H9 (cell line): ENCODE data around the gene STYK1. TPM values are rescaled to one million over a fixed set of nuclear protein-coding genes. Genes with fewer than 3 reads are reported as not detected.

Experiments
- DNase-seq: peaks from one replicate; pipeline ENCODE4 v3.0.0-alpha.2; 2017
- H2AFZ ChIP-seq: one replicate; pipeline ENCODE4 v1.6.1; 2013; ENCODE audit warnings: mild to moderate bottlenecking, low read length, control low read depth, moderate library complexity
- H2AK5ac ChIP-seq: 2 replicates; pipeline ENCODE4 v1.6.1; 2013; ENCODE audit warnings: low read length, control low read depth, mixed read lengths; ENCODE audit not compliant: insufficient read length
- H2BK120ac ChIP-seq: one replicate; pipeline ENCODE4 v1.6.1; 2013; ENCODE audit warnings: low read depth, mild to moderate bottlenecking, low read length, control low read depth, inconsistent platforms; ENCODE audit not compliant: poor library complexity, severe bottlenecking
- H2BK12ac ChIP-seq: 2 replicates; pipeline ENCODE4 v1.6.1; 2013; ENCODE audit warnings: low read length, control low read depth, mixed read lengths, low read depth; ENCODE audit not compliant: insufficient read length
- H2BK15ac ChIP-seq: 2 replicates; pipeline ENCODE4 v1.6.1; 2013; ENCODE audit warnings: low read depth, low read length, control low read depth
- H2BK20ac ChIP-seq: one replicate; pipeline ENCODE4 v1.6.1; 2013; ENCODE audit warnings: low read depth, mild to moderate bottlenecking, low read length, control low read depth, inconsistent platforms; ENCODE audit not compliant: poor library complexity, severe bottlenecking
- H2BK5ac ChIP-seq: 2 replicates; pipeline ENCODE4 v1.6.1; 2013; ENCODE audit warnings: low read length, control low read depth, mixed read lengths; ENCODE audit not compliant: insufficient read length
- H3K14ac ChIP-seq: 2 replicates; pipeline ENCODE4 v1.6.1; 2013; ENCODE audit warnings: low read length, control low read depth; ENCODE audit not compliant: insufficient read depth
- H3K18ac ChIP-seq: 2 replicates; pipeline ENCODE4 v1.6.1; 2013; ENCODE audit warnings: low read depth, mild to moderate bottlenecking, mixed read lengths, low read length, control low read depth; ENCODE audit not compliant: insufficient read length
- H3K23ac ChIP-seq: 2 replicates; pipeline ENCODE4 v1.6.1; 2013; ENCODE audit warnings: low read length, control low read depth, mixed read lengths, low read depth; ENCODE audit not compliant: insufficient read length
- H3K23me2 ChIP-seq: 2 replicates; pipeline ENCODE4 v1.6.1; 2013; ENCODE audit warnings: low read depth, mild to moderate bottlenecking, mixed read lengths, low read length, control low read depth; ENCODE audit not compliant: insufficient read length, poor library complexity, severe bottlenecking
- H3K27ac ChIP-seq: 2 replicates; pipeline ENCODE4 v1.5.1; 2013; ENCODE audit warnings: low read length, control low read depth, mixed read lengths, low read depth; ENCODE audit not compliant: insufficient read length
- H3K27me3 ChIP-seq: 2 replicates; pipeline ENCODE4 v1.6.1; 2013; ENCODE audit warnings: low read length, control low read depth, inconsistent platforms; ENCODE audit not compliant: insufficient read depth
- H3K4ac ChIP-seq: 2 replicates; pipeline ENCODE4 v1.6.1; 2013; ENCODE audit warnings: low read depth, mild to moderate bottlenecking, control low read depth, inconsistent platforms, low read length, moderate library complexity
- H3K4me1 ChIP-seq: 2 replicates; pipeline ENCODE4 v1.6.1; 2013; ENCODE audit warnings: low read length, control low read depth, inconsistent platforms; ENCODE audit not compliant: insufficient read depth
- H3K4me2 ChIP-seq: 2 replicates; pipeline ENCODE4 v1.6.1; 2013; ENCODE audit warnings: low read length, control low read depth, mixed read lengths; ENCODE audit not compliant: insufficient read length, insufficient read depth
- H3K56ac ChIP-seq: 2 replicates; pipeline ENCODE4 v1.6.1; 2013; ENCODE audit warnings: low read depth, mild to moderate bottlenecking, mixed read lengths, low read length, control low read depth; ENCODE audit not compliant: insufficient read length
- H3K79me1 ChIP-seq: 2 replicates; pipeline ENCODE4 v1.6.1; 2013; ENCODE audit warnings: low read depth, mild to moderate bottlenecking, moderate library complexity, low read length, control low read depth, inconsistent platforms; ENCODE audit not compliant: insufficient read depth, poor library complexity, severe bottlenecking
- H3K79me2 ChIP-seq: 2 replicates; pipeline ENCODE4 v1.6.1; 2013; ENCODE audit warnings: low read length, control low read depth, inconsistent platforms; ENCODE audit not compliant: insufficient read depth
- H3K9ac ChIP-seq: 2 replicates; pipeline ENCODE4 v1.6.1; 2013; ENCODE audit warnings: low read length, control low read depth, mixed read lengths; ENCODE audit not compliant: insufficient read length; ENCODE audit errors: extremely low read depth
- H3K9me3 ChIP-seq: one replicate; pipeline ENCODE4 v1.6.1; 2013; ENCODE audit warnings: low read depth, low read length, inconsistent platforms; ENCODE audit not compliant: control insufficient read depth
- H3T11ph ChIP-seq: one replicate; pipeline ENCODE4 v1.6.1; 2013; ENCODE audit warnings: mild to moderate bottlenecking, low read length, control low read depth, inconsistent platforms
- H4K20me1 ChIP-seq: one replicate; pipeline ENCODE4 v1.6.1; 2013; ENCODE audit not compliant: control insufficient read depth, insufficient read length, insufficient read depth
- H4K5ac ChIP-seq: 2 replicates; pipeline ENCODE4 v1.6.1; 2013; ENCODE audit warnings: low read depth, mild to moderate bottlenecking, mixed read lengths, low read length, control low read depth; ENCODE audit not compliant: insufficient read length
- H4K8ac ChIP-seq: replicated peaks from 2 replicates; pipeline ENCODE4 v1.6.1; 2013; ENCODE audit warnings: low read length, control low read depth, mixed read lengths, low read depth; ENCODE audit not compliant: insufficient read length
- H4K91ac ChIP-seq: 2 replicates; pipeline ENCODE4 v1.6.1; 2013; ENCODE audit warnings: low read depth, mild to moderate bottlenecking, moderate library complexity, mixed read lengths, low read length, control low read depth; ENCODE audit not compliant: insufficient read length
- H3K27ac Mint-ChIP-seq, 3 experiments: 2 replicates in 2 of 3; 3 replicates in 1 of 3; pipeline ENCODE4 v1.8.0; 2020 to 2021; ENCODE audit warnings: mixed read lengths in 3 of 3, mild to moderate bottlenecking in 1 of 3, moderate library complexity in 1 of 3
- H3K27me3 Mint-ChIP-seq: 2 replicates; pipeline ENCODE4 v1.8.0; 2021; ENCODE audit warnings: low read depth, mild to moderate bottlenecking, moderate library complexity, mixed read lengths
- H3K36me3 Mint-ChIP-seq, 3 experiments: 2 replicates in 2 of 3; 3 replicates in 1 of 3; pipeline ENCODE4 v1.8.0; 2020 to 2021; ENCODE audit warnings: low read depth in 3 of 3, mixed read lengths in 3 of 3; ENCODE audit not compliant: insufficient read depth in 1 of 3
- H3K4me1 Mint-ChIP-seq, 2 experiments: 2 replicates each; pipeline ENCODE4 v1.8.0; 2020; ENCODE audit warnings: mixed read lengths in 2 of 2
- H3K4me3 Mint-ChIP-seq, 2 experiments: 2 replicates in 1 of 2; 3 replicates in 1 of 2; pipeline ENCODE4 v1.8.0; 2020 to 2021; ENCODE audit warnings: mild to moderate bottlenecking in 2 of 2, mixed read lengths in 2 of 2, moderate library complexity in 1 of 2
- H3K9me3 Mint-ChIP-seq, 2 experiments: 2 replicates in 1 of 2; 3 replicates in 1 of 2; pipeline ENCODE4 v1.8.0; 2020; ENCODE audit warnings: mild to moderate bottlenecking in 2 of 2, mixed read lengths in 2 of 2, moderate library complexity in 1 of 2
- CTCF ChIP-seq: fragments of 200-600 bp; sonication (generic); conservative IDR thresholded peaks from 3 replicates; pipeline ENCODE4 v1.8.0; 2021; ENCODE audit warnings: antibody characterized with exemption, mild to moderate bottlenecking
- WGBS: extraction: QIAGEN DNeasy Blood & Tissue Kit; methylation state at CpG from one replicate; pipeline ENCODE4 v1.1.7; 2013; ENCODE audit warnings: missing lambda C conversion rate, low lambda C conversion rate, mixed read lengths; ENCODE audit not compliant: insufficient read length; ENCODE audit errors: extremely low coverage; 5-methylcytosine and 5-hydroxymethylcytosine counted together
- total RNA-seq: library from RNA; stranded (reverse); gene quantifications from 2 replicates; pipeline ENCODE4 v1.2.1, GENCODE V29; 2021

The STYK1 gene
- total RNA-seq, 1 experiment from 2014 or later: 0.37 TPM

GRCh38 chr12:10708862-10709261, 35.0 kb upstream of the STYK1 start:
- TF ChIP-seq CTCF: no peak
- Histone ChIP-seq H3K23me2 (no peaks in the 10 kb centered on the region), H3K79me1 (no peaks in the 10 kb centered on the region), H3K56ac (no peak overlapping the region), H3K4ac (no peak overlapping the region), H3K27ac (no peak overlapping the region), H3K4me2 (no peak overlapping the region), H2AFZ (no peak overlapping the region), H3K14ac (no peak overlapping the region), H3K9me3 (no peaks in the 10 kb centered on the region), H2BK120ac (no peak overlapping the region), H4K5ac (no peak overlapping the region), H3T11ph (no peak overlapping the region), H3K9ac (no peak overlapping the region), H2BK15ac (no peak overlapping the region), H3K79me2 (no peaks in the 10 kb centered on the region), H4K20me1 (no peaks in the 10 kb centered on the region), H3K27me3 (no peaks in the 10 kb centered on the region), H4K8ac (no peak overlapping the region), H2BK20ac (no peak overlapping the region), H3K18ac (no peak overlapping the region), H2BK5ac (no peak overlapping the region), H3K23ac (no peak overlapping the region), H2BK12ac (no peak overlapping the region), H3K4me1 (no peaks in the 10 kb centered on the region), H2AK5ac (no peak overlapping the region), H4K91ac (no peak overlapping the region)
- no peaks in the 10 kb centered on the region for H3K9me3 Mint-ChIP-seq
- peaks cover 37 to 82% (median 82%) of the 10 kb centered on the region in 3 experiments for H3K36me3 Mint-ChIP-seq
- H3K4me1 Mint-ChIP-seq: no peaks in the 10 kb centered on the region
- H3K4me3 Mint-ChIP-seq: no peak overlapping the region
- no CpG with 5 or more reads among the region's 4 CpGs for WGBS
- no peak for DNase-seq
- no peaks in the 10 kb centered on the region for H3K27me3 Mint-ChIP-seq
- no peak overlapping the region for H3K27ac Mint-ChIP-seq
